ENCODE measurements around the gene AVPR1B. TPM values are rescaled to one million over a fixed set of nuclear protein-coding genes. Genes with fewer than 3 reads are reported as not detected.

AVPR1B gene
- total and polyA plus RNA-seq, 2 donors (not counting 3 experiments of a cell fraction or from before 2014, with no cell fraction given), result not detected

- Histone ChIP-seq H3K36me3 (ENCODE audit: control insufficient read depth in 2 of 2, extremely low read depth in 1 of 2, insufficient read depth in 2 of 2, low read length in 2 of 2) (no peaks in the 10 kb centered on the region), H4K20me1 (replicated peaks; ENCODE audit: control insufficient read depth, extremely low read depth, insufficient read depth, low read length) (no peaks in the 10 kb centered on the region), H3K4me3 (replicated peaks in 1 of 3; ENCODE audit: insufficient read depth in 1 of 3, low read depth in 1 of 3, low read length in 3 of 3) (no peak overlapping the region), H3K9me3 (replicated peaks; ENCODE audit: control insufficient read depth, insufficient read depth, low read length) (no peaks in the 10 kb centered on the region), H3K27me3 (ENCODE audit: control insufficient read depth in 2 of 2, insufficient read depth in 2 of 2, low read length in 2 of 2) (peaks cover 18 to 32% of the 10 kb centered on the region in 2 experiments), H2AFZ (ENCODE audit: low read depth, low read length) (no peak overlapping the region), H3K27ac (ENCODE audit: insufficient read depth, low read depth, low read length) (no peak overlapping the region), H3K4me2 (ENCODE audit: insufficient read depth, low read length) (no peak overlapping the region), H3K79me2 (ENCODE audit: control insufficient read depth, insufficient read depth, low read length) (no peaks in the 10 kb centered on the region), H3K9ac (replicated peaks; ENCODE audit: extremely low read depth, insufficient read depth, low read length) (no peak overlapping the region), H3K9me1 (replicated peaks; ENCODE audit: control insufficient read depth, extremely low read depth, insufficient read depth, low read length) (no peaks in the 10 kb centered on the region), H3K4me1 (ENCODE audit: control insufficient read depth, extremely low read depth, insufficient read depth, low read length) (no peaks in the 10 kb centered on the region)
- intact Hi-C loops (cut with micrococcal nuclease), result no loop called here
- DNase-seq (ENCODE audit: low read depth, low spot score), result no peak
- no peak for FAIRE-seq
- TF ChIP-seq, protein P1, sequence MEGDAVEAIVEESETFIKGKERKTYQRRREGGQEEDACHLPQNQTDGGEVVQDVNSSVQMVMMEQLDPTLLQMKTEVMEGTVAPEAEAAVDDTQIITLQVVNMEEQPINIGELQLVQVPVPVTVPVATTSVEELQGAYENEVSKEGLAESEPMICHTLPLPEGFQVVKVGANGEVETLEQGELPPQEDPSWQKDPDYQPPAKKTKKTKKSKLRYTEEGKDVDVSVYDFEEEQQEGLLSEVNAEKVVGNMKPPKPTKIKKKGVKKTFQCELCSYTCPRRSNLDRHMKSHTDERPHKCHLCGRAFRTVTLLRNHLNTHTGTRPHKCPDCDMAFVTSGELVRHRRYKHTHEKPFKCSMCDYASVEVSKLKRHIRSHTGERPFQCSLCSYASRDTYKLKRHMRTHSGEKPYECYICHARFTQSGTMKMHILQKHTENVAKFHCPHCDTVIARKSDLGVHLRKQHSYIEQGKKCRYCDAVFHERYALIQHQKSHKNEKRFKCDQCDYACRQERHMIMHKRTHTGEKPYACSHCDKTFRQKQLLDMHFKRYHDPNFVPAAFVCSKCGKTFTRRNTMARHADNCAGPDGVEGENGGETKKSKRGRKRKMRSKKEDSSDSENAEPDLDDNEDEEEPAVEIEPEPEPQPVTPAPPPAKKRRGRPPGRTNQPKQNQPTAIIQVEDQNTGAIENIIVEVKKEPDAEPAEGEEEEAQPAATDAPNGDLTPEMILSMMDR (IDR thresholded peaks at IDR 0.05; ENCODE audit: extremely low read depth in 1 of 2, insufficient read depth in 1 of 2, low read depth in 1 of 2, low read length in 2 of 2), result no peak
- TF ChIP-seq EZH2 (IDR thresholded peaks at IDR 0.05; ENCODE audit: borderline replicate concordance, low read depth, low read length, severe bottlenecking) (no peak), JUN (IDR thresholded peaks at IDR 0.05; ENCODE audit: borderline replicate concordance, insufficient read depth, insufficient read length, low read depth) (no peak), GATA2 (IDR thresholded peaks at IDR 0.05; ENCODE audit: insufficient read depth, insufficient read length, low read depth, low read length) (no peak), POLR2AphosphoS5 (IDR thresholded peaks at IDR 0.05; ENCODE audit: insufficient read depth, low read depth, low read length) (no peak), MAX (IDR thresholded peaks at IDR 0.05; ENCODE audit: insufficient read depth, insufficient read length) (no peak), MYC (IDR thresholded peaks at IDR 0.05; ENCODE audit: low read depth, low read length) (no peak), POLR2A (IDR thresholded peaks at IDR 0.05; ENCODE audit: low read depth, low read length) (no peak), FOS (IDR thresholded peaks at IDR 0.05; ENCODE audit: borderline replicate concordance, insufficient read depth, low read length) (no peak)
- BruUV-seq (replicated peaks), result no TSS peak
- ChIA-PET POLR2A (no interaction called here), CTCF (interaction anchor here (1.1 kb wide), 1 partner anchor 21 kb away, joined by 3 read pairs; no protein-coding TSS in a partner anchor)
- dilution Hi-C loops (cut with MboI; ENCODE audit: extremely low pct_ligation_motif_present, low sequenced_read_pairs), result no loop called here
Measured at GRCh38 chr1:206127336-206127735, 10.1 kb upstream of the AVPR1B start.

All from endothelial cell of umbilical vein (primary cell).